ENCODE results near the gene PCIF1. TPM values are rescaled to one million over a fixed set of nuclear protein-coding genes. Genes with fewer than 3 reads are reported as not detected.
A peak's percentile ranks its signal among the peaks of the same experiment; 100 is the strongest.
"Not testable (repeated sequence)": the region's sequence is repeated elsewhere in the genome, so short reads cannot be mapped to it uniquely, and the experiment has no call there.

The PCIF1 gene
- total and polyA plus RNA-seq, 5 donors from 2014 or later = 82.0 to 95.3 (median 92.3) TPM

DNA sequence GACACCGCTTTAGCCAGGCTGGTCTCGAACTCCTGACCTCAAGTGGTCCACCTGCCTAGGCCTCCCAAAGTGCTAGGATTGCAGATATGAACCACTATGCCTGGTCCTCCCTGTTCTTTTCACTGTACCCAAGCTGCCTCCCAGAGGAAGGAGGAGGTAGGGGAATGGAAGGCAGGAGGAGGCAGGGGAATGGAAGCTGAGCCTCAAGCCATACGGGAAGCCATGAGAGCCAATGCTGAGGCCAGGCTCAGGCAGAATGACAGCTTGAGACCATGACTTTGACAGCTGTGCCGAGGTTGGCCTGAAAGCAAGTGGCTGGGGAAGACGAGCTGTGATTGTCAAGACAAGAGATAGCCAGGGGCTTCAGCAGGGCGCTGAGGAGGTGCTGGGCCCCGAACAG, 51.1 kb downstream of the PCIF1 start:
- Histone ChIP-seq H3K27me3 (ENCODE audit: control insufficient read depth, insufficient read depth, low read length) (peaks cover 2% of the 10 kb centered on the region), H3K36me3 (ENCODE audit: control insufficient read depth, insufficient read depth, low read length) (no peaks in the 10 kb centered on the region), H3K27ac (ENCODE audit: insufficient read depth, low read length, poor library complexity, severe bottlenecking) (no peak overlapping the region), H3K4me3 (ENCODE audit: low read depth, low read length) (no peak overlapping the region), H3K9me3 (ENCODE audit: control insufficient read depth in 2 of 2, low read length in 2 of 2) (no peaks in the 10 kb centered on the region), H3K4me1 (ENCODE audit: control insufficient read depth, insufficient read depth, low read length, poor library complexity, severe bottlenecking) (peaks cover 6% of the 10 kb centered on the region)
- Mint-ChIP-seq H3K27ac (no peak overlapping the region), H3K36me3 (no peaks in the 10 kb centered on the region), H3K4me1 (peaks cover 0 to 9% (median 4%) of the 10 kb centered on the region in 4 donors), H3K9me3 (no peaks in the 10 kb centered on the region), H3K4me3 (no peak overlapping the region), H3K27me3 (peaks cover 17% of the 10 kb centered on the region)
- no peak for DNase-seq
- no peak for ATAC-seq (ENCODE audit: low read depth in 2 of 2)

DNA sequence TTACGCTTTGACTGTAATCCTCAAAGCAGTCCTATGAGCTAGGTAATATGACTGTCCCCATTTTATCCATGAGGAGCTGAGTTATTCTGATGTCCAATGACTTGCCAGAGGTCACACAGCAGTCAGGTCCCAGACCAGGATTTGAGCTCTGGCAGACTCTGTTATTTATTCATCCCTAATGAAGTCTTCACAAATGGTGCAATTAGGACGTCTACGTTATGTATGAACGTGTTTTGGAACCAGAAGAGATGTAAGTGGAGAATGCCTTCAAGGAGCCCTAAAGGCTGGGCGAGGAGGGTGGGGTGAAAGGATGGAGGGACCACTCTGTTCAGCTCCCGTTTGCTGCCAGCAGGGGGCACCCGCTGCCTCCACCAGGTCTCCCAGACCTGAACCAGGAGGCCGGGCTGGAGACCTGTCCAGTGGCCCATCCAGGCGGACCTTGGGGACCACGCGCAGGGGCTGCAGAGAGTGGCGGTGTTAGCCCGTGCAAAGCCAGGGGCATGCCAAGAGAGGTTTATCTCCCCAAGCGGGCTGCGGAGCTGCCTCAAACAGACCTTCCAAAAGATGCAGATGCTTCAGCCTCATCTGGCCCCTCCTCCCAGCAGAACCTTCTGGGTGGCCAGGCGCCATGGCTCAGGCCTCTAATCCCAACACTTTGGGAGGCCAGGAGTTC, 52.8 kb downstream of the PCIF1 start:
- no peaks in the 10 kb centered on the region for H3K9me3 ChIP-seq (ENCODE audit: control insufficient read depth in 2 of 2, low read length in 2 of 2)
- peaks cover 0 to 9% (median 4%) of the 10 kb centered on the region in 4 donors for H3K4me1 Mint-ChIP-seq
- no peaks in the 10 kb centered on the region for H3K36me3 ChIP-seq (ENCODE audit: control insufficient read depth, insufficient read depth, low read length)
- DNase-seq = peak; percentile 56 to 74 (median 70)
- peaks cover 2% of the 10 kb centered on the region for H3K27me3 ChIP-seq (ENCODE audit: control insufficient read depth, insufficient read depth, low read length)
- H3K9me3 Mint-ChIP-seq = no peaks in the 10 kb centered on the region
- peaks cover 17% of the 10 kb centered on the region for H3K27me3 Mint-ChIP-seq
- H3K27ac ChIP-seq (ENCODE audit: insufficient read depth, low read length, poor library complexity, severe bottlenecking) = no peak overlapping the region
- peak; percentile 80 to 88 for ATAC-seq (ENCODE audit: low read depth in 2 of 2)
- H3K27ac Mint-ChIP-seq = no peak overlapping the region
- no peak overlapping the region for H3K4me3 ChIP-seq (ENCODE audit: low read depth, low read length)
- peaks cover 6% of the 10 kb centered on the region for H3K4me1 ChIP-seq (ENCODE audit: control insufficient read depth, insufficient read depth, low read length, poor library complexity, severe bottlenecking)
- H3K36me3 Mint-ChIP-seq = no peaks in the 10 kb centered on the region
- H3K4me3 Mint-ChIP-seq = peak overlapping the region in 1 of 4 donors; percentile 68

DNA sequence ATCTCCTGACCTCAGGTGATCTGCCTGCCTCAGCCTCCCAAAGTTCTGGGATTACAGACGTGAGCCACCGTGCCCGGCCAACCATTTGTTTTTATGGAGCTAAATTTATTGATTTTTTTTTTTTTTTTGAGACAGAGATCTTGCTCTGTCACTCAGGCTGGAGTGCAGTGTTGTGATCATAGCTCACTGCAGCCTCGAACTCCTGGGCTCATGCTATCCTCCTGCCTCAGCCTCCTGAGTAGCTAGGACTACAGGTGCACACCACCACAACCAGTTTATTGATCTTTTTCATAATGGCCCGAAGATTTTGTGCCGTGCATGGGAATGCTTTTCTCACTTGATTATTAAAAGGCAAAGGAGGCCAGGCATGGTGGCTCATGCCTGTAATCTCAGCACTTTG, 54.3 kb downstream of the PCIF1 start:
- DNase-seq; H3K4me1 ChIP-seq (ENCODE audit: control insufficient read depth, insufficient read depth, low read length, poor library complexity, severe bottlenecking); H3K4me3 Mint-ChIP-seq; H3K4me1 Mint-ChIP-seq; H3K9me3 ChIP-seq (ENCODE audit: control insufficient read depth in 2 of 2, low read length in 2 of 2); H3K36me3 Mint-ChIP-seq; H3K36me3 ChIP-seq (ENCODE audit: control insufficient read depth, insufficient read depth, low read length); H3K27ac ChIP-seq (ENCODE audit: insufficient read depth, low read length, poor library complexity, severe bottlenecking); H3K4me3 ChIP-seq (ENCODE audit: low read depth, low read length); H3K9me3 Mint-ChIP-seq; ATAC-seq (ENCODE audit: low read depth in 2 of 2); H3K27me3 ChIP-seq (ENCODE audit: control insufficient read depth, insufficient read depth, low read length); H3K27ac Mint-ChIP-seq: not testable (repeated sequence)
- H3K27me3 Mint-ChIP-seq = peaks cover 17% of the 10 kb centered on the region

DNA sequence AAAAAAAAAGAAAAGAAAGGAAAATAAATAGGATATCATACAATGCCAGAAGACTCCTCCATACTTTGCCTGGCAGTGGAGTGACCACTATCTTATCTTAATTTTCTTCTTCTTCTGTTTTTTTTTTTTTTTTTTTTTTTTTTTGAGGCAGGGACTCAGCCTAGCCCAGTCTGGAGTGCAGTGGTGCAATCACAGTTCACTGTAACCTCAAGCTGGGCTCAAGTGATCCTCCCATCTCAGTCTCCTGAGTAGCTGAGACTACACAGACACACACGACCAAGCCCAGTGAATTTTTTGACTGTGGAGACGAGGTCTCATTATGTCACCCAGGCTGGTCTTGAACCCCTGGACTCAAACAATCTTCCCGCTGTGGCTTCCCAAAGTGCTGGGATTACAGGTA, 57.1 kb downstream of the PCIF1 start:
- Mint-ChIP-seq H3K4me1 (peaks cover 0 to 17% (median 8%) of the 10 kb centered on the region in 4 donors), H3K36me3 (no peaks in the 10 kb centered on the region), H3K4me3 (no peak overlapping the region), H3K27me3 (peaks cover 16% of the 10 kb centered on the region), H3K27ac (no peak overlapping the region), H3K9me3 (no peaks in the 10 kb centered on the region)
- Histone ChIP-seq H3K4me1 (ENCODE audit: control insufficient read depth, insufficient read depth, low read length, poor library complexity, severe bottlenecking) (peaks cover 10% of the 10 kb centered on the region), H3K36me3 (ENCODE audit: control insufficient read depth, insufficient read depth, low read length) (no peaks in the 10 kb centered on the region), H3K27me3 (ENCODE audit: control insufficient read depth, insufficient read depth, low read length) (peaks cover 2% of the 10 kb centered on the region), H3K27ac (ENCODE audit: insufficient read depth, low read length, poor library complexity, severe bottlenecking) (no peak overlapping the region), H3K4me3 (ENCODE audit: low read depth, low read length) (no peak overlapping the region), H3K9me3 (ENCODE audit: control insufficient read depth in 2 of 2, low read length in 2 of 2) (no peaks in the 10 kb centered on the region)
- ATAC-seq (ENCODE audit: low read depth in 2 of 2) (no peak), DNase-seq (no peak)

DNA sequence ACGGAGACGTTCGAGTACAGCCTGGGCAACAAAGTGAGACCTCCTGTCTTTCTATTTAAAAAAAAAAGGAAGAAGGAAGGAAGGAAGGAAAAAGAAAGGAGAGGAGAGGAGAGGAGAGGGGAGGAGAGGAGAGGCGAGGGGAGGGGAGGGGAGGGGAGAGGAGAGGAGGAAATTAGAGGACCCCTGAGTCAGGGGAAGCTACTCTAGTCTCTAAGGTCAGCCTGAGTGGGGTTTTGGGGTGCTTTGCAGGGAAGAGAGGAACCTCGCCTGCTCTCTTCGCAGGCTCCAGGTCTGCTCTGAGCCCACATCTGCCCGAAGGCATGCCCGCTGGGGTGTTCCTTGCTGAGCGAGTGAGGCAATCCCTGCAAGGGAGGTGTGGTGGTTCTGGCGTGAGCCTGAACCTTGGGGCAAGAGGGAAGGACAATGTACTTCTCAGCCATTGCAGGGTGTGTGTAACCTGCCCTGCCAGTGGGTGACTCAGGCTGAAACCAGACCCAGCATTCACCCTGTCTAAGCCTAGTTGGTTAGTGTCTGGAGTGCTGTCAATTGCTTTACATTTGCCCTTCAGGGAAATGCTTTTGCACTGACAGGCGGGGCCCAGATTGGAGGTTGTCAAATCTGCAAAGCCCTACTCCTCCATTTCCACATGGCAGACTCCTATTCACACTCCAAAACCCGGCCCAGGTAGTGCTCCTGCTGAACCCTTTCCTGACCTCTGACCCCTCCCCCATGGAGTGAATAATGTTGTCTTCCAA, 58.9 kb downstream of the PCIF1 start:
- H3K4me3 Mint-ChIP-seq = no peak overlapping the region
- H3K9me3 Mint-ChIP-seq = no peaks in the 10 kb centered on the region
- no peak overlapping the region for H3K27ac Mint-ChIP-seq
- no peaks in the 10 kb centered on the region for H3K9me3 ChIP-seq (ENCODE audit: control insufficient read depth in 2 of 2, low read length in 2 of 2)
- H3K27ac ChIP-seq (ENCODE audit: insufficient read depth, low read length, poor library complexity, severe bottlenecking) = no peak overlapping the region
- no peaks in the 10 kb centered on the region for H3K36me3 Mint-ChIP-seq
- H3K27me3 ChIP-seq (ENCODE audit: control insufficient read depth, insufficient read depth, low read length) = peaks cover 2% of the 10 kb centered on the region
- ATAC-seq (ENCODE audit: low read depth in 2 of 2) (no peak), DNase-seq (peak in 1 of 3 donors; percentile 29)
- no peaks in the 10 kb centered on the region for H3K36me3 ChIP-seq (ENCODE audit: control insufficient read depth, insufficient read depth, low read length)
- peaks cover 5 to 29% (median 19%) of the 10 kb centered on the region in 4 donors for H3K4me1 Mint-ChIP-seq
- peaks cover 14% of the 10 kb centered on the region for H3K4me1 ChIP-seq (ENCODE audit: control insufficient read depth, insufficient read depth, low read length, poor library complexity, severe bottlenecking)
- peaks cover 10% of the 10 kb centered on the region for H3K27me3 Mint-ChIP-seq
- H3K4me3 ChIP-seq (ENCODE audit: low read depth, low read length) = no peak overlapping the region

DNA sequence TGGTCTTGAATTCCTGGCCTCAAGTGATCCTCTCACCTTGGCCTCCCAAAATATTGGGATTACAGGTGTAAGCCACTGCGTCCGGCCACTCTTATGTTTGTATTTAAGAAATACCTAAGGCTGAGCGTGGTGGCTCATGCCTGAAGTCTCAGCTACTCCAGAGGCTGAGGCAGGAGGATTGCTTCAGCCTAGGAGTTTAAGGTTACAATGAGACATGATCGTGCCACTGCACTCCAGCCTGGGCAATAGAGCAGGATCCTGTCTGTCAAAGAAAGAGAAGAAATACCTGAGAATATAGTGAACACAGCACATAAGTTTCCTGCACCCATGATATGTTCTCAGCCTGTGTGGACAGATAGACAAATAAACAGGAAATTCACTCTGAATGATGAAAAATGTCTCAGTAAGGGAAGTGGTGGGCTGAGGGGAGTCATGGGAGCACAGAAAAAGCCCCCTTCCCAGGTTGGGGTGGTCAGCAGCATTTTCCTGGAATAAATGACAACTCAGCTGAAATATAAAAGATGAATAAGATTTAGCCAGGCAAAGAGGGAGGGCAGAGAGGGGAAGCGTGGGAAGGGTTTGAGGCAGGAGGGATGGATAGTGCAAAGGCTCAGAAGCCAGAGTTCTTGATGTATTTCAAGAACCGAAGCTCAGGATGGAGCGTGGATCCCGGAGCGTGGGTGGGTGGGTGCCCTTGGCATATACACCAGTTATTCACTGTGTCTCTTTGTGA, 60.4 kb downstream of the PCIF1 start:
- no peak overlapping the region for H3K4me3 Mint-ChIP-seq
- H3K4me1 Mint-ChIP-seq = peaks cover 10 to 44% (median 29%) of the 10 kb centered on the region in 4 donors
- Histone ChIP-seq H3K9me3 (ENCODE audit: control insufficient read depth in 2 of 2, low read length in 2 of 2) (no peaks in the 10 kb centered on the region), H3K4me3 (ENCODE audit: low read depth, low read length) (no peak overlapping the region), H3K36me3 (ENCODE audit: control insufficient read depth, insufficient read depth, low read length) (no peaks in the 10 kb centered on the region), H3K4me1 (ENCODE audit: control insufficient read depth, insufficient read depth, low read length, poor library complexity, severe bottlenecking) (peaks cover 28% of the 10 kb centered on the region), H3K27me3 (ENCODE audit: control insufficient read depth, insufficient read depth, low read length) (no peaks in the 10 kb centered on the region), H3K27ac (ENCODE audit: insufficient read depth, low read length, poor library complexity, severe bottlenecking) (no peak overlapping the region)
- no peaks in the 10 kb centered on the region for H3K9me3 Mint-ChIP-seq
- ATAC-seq (ENCODE audit: low read depth in 2 of 2) = no peak
- H3K27ac Mint-ChIP-seq = peak overlapping the region in 1 of 3 donors; percentile 14
- no peak for DNase-seq
- no peaks in the 10 kb centered on the region for H3K36me3 Mint-ChIP-seq
- H3K27me3 Mint-ChIP-seq = no peaks in the 10 kb centered on the region

DNA sequence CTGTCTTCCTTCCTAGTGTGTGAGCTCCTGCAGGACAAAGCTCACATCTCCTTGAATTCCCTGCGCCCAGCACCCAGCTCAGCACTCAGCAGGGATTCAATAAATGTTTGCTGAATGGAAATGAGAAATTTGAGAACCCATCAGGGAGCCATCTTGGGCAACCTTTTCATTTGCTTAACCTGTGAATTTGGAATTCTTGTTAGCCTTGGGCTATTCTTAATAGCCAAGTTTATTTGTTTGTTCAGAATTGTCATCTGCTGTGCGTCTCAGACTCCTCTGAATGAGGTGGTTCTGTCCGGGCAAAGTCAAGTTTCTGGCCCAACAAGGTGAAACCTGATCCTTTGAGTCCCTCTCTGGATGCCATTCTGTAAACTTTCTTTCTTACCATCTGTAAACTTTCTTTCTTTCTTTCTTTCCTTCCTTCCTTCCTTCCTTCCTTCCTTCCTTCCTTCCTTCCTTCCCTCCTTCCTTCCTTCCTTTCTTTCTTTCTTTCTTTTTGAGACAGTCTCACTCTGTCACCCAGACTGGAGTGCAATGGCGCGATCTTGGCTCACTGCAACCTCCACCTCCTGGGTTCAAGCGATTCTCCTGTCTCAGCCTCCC, 61.1 kb downstream of the PCIF1 start:
- H3K4me3 Mint-ChIP-seq; H3K9me3 ChIP-seq (ENCODE audit: control insufficient read depth in 2 of 2, low read length in 2 of 2); H3K27ac ChIP-seq (ENCODE audit: insufficient read depth, low read length, poor library complexity, severe bottlenecking); H3K9me3 Mint-ChIP-seq; ATAC-seq (ENCODE audit: low read depth in 2 of 2); H3K27me3 ChIP-seq (ENCODE audit: control insufficient read depth, insufficient read depth, low read length); H3K27ac Mint-ChIP-seq; H3K27me3 Mint-ChIP-seq; H3K36me3 ChIP-seq (ENCODE audit: control insufficient read depth, insufficient read depth, low read length); H3K4me3 ChIP-seq (ENCODE audit: low read depth, low read length); DNase-seq; H3K36me3 Mint-ChIP-seq: not testable (repeated sequence)
- peaks cover 14 to 51% (median 33%) of the 10 kb centered on the region in 4 donors for H3K4me1 Mint-ChIP-seq
- peaks cover 35% of the 10 kb centered on the region for H3K4me1 ChIP-seq (ENCODE audit: control insufficient read depth, insufficient read depth, low read length, poor library complexity, severe bottlenecking)
